WI38 (cell line): ENCODE data around the gene CEP85L.

Experiments used
- H3K4me3 ChIP-seq: 2 replicates; pipeline ENCODE4 v1.5.1; 2011; ENCODE audit warnings: low read depth, mild to moderate bottlenecking, control low read depth, low read length
- CTCF ChIP-seq: IDR thresholded peaks from 2 replicates; pipeline ENCODE4 v1.5.1; 2012; ENCODE audit warnings: low read depth, mild to moderate bottlenecking, control low read depth, low read length

CEP85L gene

GRCh38 chr6:118580585-118581419, 70.6 kb downstream of the CEP85L start:
- TF ChIP-seq CTCF = peak; percentile 46; the same call in 1 of the 2 replicates
- no peak overlapping the region for H3K4me3 ChIP-seq

- TF ChIP-seq CTCF = no peak
- H3K4me3 ChIP-seq = no peak overlapping the region
These were observed 71.6 kb downstream of the CEP85L start for GRCh38 chr6:118579786-118580185.

GRCh38 chr6:118578617-118579016, 72.8 kb downstream of the CEP85L start:
- H3K4me3 ChIP-seq = no peak overlapping the region
- no peak for TF ChIP-seq CTCF

GRCh38 chr6:118577972-118578371, 73.4 kb downstream of the CEP85L start:
- TF ChIP-seq CTCF = no peak
- no peak overlapping the region for H3K4me3 ChIP-seq

- TF ChIP-seq CTCF = no peak
- H3K4me3 ChIP-seq = no peak overlapping the region
These were observed 77.1 kb downstream of the CEP85L start for GRCh38 chr6:118574051-118574865.

GRCh38 chr6:118571121-118571520, 80.3 kb downstream of the CEP85L start:
- no peak for TF ChIP-seq CTCF
- H3K4me3 ChIP-seq = no peak overlapping the region

GRCh38 chr6:118569498-118569897, 81.9 kb downstream of the CEP85L start:
- H3K4me3 ChIP-seq = no peak overlapping the region
- TF ChIP-seq CTCF = no peak
